T-helper 2 cell (primary cell): ENCODE results near the gene SGSM1.
A peak's percentile ranks its signal among the peaks of the same experiment; 100 is the strongest.
"Not testable (repeated sequence)": the region's sequence is repeated elsewhere in the genome, so short reads cannot be mapped to it uniquely, and the experiment has no call there.

ENCODE experiments used
- DNase-seq, 5 experiments: peaks; one replicate each; pipeline versions ENCODE4 v3.0.0 to v3.0.0-alpha.2; 2012 to 2022

Gene SGSM1

GRCh38 chr22:24837517-24837916 is 31.5 kb downstream of the SGSM1 start:
- not testable (repeated sequence) for DNase-seq

GRCh38 chr22:24841261-24841660 is 35.2 kb downstream of the SGSM1 start:
- DNase-seq = no peak

DNA sequence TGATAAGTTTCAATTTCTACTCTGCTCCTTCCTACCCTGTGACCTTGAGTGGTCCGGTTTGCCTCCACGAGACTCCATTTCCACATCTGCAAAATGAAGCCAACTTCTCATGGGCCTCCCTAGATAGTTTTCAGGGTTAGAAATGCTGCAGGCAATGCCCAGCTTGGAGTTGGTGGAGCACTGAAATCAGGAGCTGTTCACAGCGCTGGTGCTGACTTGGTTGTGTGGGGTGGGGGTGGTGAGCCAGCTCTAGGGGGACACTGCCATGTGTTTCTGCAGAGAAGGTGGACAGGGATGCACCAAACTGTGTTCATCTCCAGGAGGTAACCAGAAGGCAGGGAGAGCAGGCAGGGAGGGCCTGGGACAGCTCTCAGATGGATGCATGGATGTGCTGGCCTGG is 37.0 kb downstream of the SGSM1 start:
- no peak for DNase-seq

GRCh38 chr22:24845041-24845898 is 39.3 kb downstream of the SGSM1 start:
- DNase-seq = no peak

GRCh38 chr22:24847490-24847889 is 41.5 kb downstream of the SGSM1 start:
- no peak for DNase-seq

DNA sequence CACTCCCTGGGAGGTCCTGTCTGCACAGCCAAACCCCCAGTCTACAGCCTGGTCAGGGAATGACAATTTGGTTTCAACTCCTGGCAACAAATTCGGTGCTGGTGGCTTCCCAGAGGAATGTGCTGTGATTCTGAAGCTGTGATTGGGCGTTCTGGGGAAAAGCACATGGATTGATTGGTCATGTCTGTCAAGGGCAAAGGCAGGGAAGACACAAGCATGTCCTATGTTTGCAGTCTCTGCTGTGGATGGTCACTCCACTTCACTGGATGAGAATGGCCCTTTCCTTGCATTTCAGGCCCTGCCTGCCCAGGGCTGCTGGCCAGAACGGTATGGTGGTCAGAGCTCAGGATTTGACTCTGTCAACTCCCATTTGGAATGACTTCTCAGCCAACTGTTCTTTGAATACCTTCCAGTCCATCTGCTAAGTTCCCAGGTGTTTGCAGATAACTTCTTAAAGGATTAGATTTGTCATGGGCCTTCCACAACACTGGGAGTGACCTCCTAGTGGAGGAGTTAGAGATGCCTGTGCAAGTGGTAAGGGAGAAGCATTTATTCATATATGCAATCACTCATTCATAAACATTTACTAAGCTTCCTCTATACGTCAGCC is 42.7 kb downstream of the SGSM1 start:
- no peak for DNase-seq

- DNase-seq = no peak
These were observed 49.8 kb downstream of the SGSM1 start for GRCh38 chr22:24855794-24856193.

DNA sequence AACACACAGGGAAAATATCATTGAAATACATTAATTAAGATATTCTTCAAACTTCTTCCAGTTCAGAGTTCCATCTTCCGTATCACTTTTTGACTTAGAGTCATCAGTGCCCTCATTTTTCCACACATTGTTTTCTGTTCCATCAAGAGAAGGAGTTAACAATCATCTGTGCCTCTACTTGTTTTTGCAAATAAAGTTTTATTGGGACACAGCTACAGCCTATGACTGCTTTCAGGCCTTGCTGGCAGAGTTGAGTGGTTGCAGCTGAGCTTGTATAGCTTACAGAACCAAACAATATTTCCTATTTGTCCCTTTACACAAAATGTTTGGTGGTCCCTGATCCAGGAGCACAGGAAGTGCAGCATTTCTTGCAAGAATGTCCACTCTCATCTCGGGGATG is 51.6 kb downstream of the SGSM1 start:
- no peak for DNase-seq

DNA sequence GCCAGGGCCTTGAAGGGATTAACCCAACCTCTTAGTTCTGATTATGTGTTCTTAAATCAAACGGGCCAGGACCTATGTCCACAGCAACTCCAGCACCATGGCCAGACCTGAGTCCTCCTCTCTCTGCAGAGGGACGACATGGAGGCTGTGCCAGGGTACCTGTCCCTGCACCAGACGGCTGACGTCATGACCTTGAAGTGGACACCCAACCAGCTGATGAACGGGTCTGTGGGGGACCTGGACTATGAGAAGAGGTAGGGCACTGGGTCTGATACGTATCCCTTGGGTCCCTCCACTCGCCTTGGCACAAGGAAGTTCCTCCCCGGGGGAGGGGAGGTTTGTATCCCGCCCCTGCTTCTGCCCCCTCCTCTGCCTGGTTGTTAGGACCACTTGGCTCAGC is 53.6 kb downstream of the SGSM1 start:
- DNase-seq = no peak

- DNase-seq = no peak
These were observed 59.5 kb downstream of the SGSM1 start for GRCh38 chr22:24865508-24865907.

DNA sequence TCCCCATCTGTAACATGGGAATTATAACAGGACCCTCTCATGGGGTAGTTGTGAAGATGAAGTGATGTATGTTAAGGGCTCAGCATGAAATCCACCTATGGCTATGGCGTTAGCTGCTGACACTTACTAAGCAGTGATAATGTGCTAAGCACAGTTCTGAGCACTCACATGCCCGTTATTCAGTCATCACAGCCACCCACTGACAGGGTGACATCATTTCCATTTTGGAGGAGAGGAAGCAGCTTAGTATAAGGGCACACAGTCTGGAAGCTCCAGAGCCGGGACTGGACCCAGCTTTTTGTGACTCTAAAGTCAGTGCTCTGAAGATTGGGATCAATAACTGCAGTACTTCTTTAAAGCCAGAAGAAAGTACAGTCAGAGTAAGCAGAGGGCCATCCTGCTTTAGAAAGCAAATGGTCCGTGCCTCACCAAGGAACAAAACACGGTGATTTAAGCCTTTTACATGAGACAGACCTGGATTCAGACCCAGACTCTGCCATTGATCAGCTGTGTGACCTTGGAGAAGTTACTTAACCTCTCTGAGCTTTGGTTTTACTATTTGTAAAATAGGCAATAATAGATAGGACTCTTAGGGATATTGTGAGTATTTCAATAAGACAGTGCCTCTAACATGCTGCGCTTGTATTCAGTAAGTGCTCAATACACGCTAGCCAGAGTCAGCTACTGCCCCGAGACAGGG is 61.5 kb downstream of the SGSM1 start:
- DNase-seq = no peak

DNA sequence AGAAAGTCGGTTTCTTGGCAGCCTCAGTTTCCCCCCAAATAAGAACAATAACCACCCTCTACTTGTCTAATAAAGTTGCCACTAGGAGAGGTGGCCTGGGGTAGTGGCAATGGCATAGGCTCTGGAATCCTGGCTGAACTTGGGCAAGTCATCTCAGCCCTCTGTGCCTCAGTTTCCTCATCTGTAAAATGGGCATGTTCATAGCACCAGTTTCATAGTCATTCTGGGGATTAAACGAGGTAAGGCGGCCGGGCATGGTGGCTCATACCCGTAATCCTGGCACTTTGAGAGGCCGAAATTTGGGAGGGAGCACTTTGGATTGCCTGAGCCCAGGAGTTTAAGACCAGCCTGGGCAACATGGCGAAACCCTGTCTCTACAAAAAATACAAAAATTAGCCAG is 63.0 kb downstream of the SGSM1 start:
- no peak for DNase-seq

DNA sequence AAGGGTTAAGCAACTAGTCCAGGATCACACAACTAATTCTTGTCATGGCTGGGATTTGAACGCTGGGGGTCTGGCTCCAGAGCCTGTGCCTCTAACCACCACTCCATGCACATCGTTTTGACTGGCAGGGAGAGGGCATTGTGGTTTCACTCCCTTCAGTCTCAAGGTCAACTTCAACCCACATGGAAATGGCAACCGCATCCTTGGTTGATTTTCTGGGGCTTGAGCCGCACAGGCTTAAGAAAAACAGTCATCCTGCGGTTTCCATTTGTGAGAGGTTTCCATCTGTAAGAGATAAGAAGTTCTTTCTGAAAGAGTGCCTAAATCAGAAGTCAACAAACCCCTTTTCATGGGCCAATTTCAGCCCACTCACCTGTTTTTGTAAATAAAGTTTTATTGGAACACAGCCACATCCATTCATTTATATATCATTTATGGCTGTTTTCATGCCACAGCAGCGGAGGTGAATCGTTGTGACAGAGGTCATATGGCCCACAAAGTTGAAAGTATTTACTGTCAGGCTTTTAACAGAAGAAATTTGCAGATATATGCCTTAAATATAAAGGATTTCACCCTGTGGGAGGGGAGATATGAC is 65.7 kb downstream of the SGSM1 start:
- peak in 1 of 5 experiments; percentile 61 for DNase-seq

- no peak for DNase-seq
These were observed 67.2 kb downstream of the SGSM1 start for GRCh38 chr22:24873226-24873625.

DNA sequence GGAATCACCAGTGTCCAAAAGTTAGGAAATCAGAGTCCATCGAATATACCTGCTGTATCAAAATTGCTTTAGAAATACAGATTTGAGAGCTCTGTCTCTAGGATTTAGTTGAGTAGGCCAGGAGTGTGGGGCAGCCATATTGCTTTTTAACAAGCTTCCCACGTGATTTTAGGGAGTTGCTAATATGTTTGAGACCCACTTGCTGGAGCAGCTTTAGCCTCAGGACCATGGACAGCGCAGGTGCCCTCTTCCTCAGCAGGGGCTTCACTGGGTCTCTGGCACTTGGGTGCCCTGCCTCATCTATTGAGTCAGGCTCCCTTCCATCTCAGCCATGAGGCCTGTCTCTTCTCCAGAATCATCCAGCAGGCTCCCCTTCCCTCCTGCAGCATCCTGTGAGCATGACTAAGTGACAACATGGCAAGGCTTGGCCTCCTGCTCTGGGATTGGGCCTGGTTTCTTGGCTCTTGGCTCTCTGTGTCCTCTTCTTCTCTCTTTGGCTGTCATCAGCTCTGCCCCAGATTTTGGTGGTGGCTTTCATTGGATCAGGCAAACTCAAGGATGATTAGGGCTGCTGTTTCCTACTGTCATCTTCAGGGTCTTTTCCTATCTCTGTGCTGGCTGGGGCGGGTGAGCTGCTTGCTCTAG is 70.0 kb downstream of the SGSM1 start:
- peak in 1 of 5 experiments; percentile 11 for DNase-seq

GRCh38 chr22:24876700-24877099 is 70.7 kb downstream of the SGSM1 start:
- DNase-seq = no peak

DNA sequence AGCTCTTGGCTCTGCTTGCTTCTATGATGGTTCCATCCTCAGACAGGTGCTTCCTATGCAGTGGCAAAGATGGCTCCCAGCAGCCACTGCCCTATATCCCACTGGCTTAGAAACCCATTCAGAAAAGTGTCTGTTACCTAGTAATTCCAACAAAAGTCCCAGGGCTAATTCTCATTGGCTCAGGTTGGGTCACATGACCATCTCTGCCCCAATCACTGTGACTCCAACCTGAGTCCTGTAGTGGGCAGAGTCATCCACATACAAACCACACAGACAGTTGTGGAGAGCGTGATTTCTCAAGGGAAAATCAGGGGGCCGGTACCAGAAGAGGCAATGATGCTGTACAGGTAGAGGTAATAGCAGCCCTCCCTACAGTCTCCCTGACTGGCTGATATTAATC is 73.0 kb downstream of the SGSM1 start:
- DNase-seq = no peak

DNA sequence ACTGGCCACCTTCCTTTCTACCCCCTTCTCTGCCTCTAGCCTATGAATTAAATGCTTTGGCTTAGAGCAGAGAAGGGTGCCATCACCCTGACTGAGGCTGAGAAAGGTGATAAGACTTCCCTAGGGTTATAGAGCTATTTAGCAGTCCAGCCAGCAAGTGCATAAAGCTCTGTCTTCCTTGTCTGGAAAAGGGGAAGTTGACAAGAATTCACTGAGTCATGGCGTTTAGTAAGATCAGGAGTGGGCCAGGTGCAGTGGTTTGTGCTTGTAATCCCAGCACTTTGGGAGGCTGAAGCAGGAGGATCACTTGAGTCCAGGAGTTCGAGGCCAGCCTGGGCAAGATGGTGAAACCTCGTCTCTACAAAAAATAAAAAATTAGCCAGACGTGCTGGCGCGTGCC is 77.4 kb downstream of the SGSM1 start:
- no peak for DNase-seq

DNA sequence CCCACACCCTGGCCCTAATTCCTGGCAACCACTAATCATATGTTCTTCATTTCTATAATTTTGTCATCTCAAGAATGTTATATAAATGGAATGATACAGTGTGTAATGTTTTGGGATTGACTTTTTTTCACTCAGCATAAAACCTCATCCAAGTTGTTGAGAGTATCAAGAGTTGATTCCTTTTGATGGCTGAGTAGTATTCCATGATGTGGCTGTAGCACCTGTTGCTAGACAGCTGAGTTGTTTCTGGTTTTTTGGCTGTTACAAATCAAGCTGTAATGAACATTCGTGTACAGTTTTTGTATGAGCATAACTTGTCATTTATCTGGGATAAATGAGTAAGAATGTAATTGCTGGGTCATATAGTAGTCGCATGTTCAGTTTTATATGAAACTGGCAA is 81.2 kb downstream of the SGSM1 start:
- no peak for DNase-seq

- no peak for DNase-seq
These were observed 87.5 kb downstream of the SGSM1 start for GRCh38 chr22:24893341-24894070.

- no peak for DNase-seq
These were observed 88.4 kb downstream of the SGSM1 start for GRCh38 chr22:24894220-24894975.
